MV-4-11 (cell line): ENCODE data around the gene GLIS1.

Experiments used
- DNase-seq: peaks from one replicate; lab custom pipeline; 2025; lab: John Stamatoyannopoulos, UW

The GLIS1 gene

DNA sequence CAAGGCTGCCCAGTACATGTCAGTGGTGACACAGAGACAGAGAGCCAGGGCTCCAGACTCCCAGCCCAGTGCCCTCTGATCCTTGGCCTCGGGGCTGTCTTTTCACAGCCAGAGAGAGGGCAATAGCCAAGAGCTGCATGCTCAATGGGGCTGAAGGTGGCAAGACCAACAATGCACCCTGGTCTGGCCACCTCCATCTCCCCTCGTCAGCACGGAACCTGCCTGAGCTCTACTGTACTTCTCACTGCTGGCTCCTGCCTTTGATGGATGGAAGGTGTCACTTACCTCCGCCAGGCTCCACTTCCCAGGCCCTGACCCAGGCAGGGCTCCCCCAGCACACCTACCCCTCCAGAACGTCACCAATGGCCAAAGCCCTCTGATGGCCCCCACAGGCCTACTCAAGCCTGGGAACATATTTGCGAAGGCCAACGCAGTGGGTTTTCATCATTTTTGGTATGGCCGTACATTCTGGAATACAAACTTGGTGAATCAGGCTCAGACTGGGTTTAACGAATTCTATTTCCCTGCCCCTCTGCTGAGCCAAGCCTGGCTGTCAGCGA is 191.7 kb downstream of the GLIS1 start:
- DNase-seq, result no peak

- no peak for DNase-seq
Observed at GRCh38 chr1:53546409-53547155, 192.4 kb downstream of the GLIS1 start.

DNA sequence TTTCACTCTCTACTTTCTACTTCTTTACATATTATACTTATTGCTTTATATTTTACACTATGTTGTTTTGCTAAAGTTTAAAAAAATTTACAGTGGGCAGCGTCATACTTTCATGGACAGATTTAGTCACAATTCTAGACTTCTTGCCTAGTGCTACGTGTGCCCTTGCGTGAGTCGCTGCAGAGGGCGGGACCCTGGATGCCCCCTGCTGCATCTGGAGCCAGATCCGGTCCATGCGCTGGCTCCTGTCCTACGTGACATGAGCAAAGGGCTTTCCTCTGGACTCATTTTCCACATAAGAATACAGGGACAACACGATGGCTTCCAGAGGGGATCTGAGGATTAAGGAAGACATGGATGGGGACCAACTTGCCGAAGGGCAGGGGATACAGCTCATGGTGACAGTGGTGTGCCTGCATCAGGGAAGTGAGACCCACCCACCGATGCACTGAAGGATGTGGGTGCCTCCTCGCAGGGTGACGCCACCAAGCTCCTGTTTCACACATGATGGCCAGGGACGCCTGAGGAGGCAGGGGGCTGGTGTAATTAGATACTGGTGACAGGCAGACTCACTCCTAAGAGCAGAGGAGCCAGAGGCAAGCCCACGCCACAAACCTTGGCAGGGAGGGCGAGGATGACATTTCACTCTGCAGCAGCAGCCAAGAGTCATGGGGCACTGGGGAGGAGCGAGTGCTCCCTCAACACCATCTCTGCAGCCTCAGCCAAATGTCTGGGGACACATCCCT is 193.1 kb downstream of the GLIS1 start:
- DNase-seq, result no peak

DNA sequence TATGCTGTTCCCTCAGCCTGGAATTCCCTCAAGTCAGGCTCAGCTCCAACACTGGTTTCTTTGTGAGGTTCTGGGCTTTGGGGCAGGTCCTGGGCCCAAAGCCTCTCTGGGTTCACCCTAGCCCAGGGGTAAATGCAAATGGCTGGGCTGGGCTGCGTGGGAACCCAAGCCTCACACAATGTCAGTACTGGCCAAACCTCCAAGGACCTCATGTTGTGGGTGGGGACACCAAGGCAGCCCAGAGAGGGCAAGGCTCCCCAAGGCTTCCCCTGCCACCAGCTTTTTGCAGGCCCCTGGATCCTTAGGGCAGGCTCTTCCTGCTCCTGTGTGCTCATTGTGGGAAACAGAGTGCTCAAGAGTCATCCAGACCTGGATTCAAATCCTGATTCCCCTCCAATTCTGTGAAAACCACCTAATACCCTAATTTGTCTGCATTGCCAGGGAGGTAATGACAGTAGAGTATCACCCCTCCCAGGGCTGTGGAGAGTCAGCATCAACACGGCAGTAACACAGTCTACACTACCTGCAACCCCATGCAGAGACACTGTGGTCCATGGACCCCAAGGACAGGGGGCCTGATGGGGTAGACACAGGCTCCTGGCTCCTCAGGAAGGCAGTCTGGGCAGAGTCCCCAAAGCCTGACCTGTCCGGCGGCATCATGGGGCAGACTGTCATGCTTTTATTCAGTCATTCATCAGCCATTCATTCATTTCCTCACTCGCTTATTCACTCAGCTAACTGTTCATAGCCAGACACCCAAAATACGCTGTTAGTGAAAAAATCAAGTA is 194.0 kb downstream of the GLIS1 start:
- no peak for DNase-seq

DNA sequence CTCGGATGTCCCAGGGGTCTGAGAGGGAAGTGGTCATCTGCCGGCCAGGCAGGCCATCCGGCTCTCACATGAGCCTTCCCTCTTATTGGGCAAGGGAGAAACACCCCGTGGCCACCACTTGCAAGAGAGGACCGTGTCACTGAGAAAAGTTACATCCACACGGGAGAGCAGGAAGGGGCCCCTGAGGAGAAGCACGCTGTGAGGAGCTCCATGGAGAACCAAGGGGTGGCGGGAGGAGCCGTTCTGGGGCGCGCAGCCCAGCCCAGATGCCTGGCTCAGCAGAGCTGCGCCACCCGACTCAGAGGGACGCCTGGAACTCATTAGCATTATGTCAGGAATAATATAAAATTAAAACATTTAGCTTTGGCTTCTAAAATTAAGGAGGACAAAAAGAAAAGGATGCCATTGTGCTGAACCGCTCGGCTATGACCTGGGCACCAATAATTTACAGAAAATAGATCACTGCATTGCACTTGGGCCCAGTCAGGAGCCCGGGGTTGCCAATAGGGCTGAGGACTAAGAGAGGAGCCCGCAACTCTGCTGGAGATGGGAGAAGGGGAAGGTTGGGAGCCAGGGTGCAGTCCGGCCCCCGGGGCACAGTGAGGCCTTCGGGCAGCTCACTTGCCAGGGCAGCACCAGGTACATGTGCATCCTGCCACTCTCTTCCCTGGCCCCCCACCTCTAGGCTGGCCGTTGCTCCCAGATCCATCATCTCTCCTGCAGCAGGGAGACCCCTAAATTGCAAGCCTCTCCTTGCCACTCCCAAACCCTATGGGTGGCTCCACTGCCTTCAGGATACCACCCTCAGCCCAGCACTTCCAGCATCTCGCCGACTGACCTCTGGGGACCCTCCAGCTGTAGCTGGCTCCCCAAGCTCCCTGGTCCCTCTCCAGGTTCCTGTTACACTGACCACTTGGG is 194.9 kb downstream of the GLIS1 start:
- DNase-seq, result no peak

GRCh38 chr1:53543130-53543777 is 195.7 kb downstream of the GLIS1 start:
- no peak for DNase-seq

- no peak for DNase-seq
Observed at GRCh38 chr1:53542551-53542950, 196.4 kb downstream of the GLIS1 start.

DNA sequence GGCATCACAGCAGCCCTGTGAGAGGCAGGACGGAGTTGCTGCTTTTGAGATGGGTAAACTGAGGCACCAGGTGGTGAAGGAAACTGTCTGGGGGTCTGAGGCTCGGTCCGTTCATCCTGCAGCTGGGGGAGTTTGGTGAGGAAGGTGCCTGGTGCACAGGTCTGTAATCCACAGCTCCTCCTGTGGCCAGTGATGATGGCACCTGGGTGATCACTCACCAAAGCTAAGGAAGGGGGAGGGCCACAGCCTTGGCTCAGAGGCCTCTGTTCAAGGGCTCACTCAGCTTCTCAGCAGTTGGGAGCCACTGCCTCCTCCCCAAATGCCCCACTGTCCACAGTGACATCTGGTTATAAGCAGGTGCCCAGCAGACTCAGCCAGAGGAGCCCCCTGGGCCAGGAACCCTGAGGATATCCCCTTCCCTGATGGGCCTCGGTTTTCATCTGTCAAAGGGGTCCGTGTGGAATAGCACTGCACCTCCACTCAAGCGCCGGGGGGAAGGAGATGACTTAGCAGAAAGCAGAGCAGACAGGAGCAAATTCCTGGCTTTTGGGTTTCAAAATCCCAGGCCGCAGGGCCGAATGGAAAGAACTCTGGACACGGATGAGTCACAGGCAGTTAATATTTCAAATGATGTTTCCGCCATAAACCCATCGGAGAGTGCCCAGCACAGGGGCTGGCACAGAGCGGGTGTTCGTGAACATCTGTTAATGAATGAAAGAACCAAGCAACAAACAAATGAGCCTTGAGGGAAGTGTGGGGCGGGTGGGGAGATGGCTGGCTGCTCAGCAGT is 197.0 kb downstream of the GLIS1 start:
- no peak for DNase-seq

GRCh38 chr1:53541263-53541625 is 197.7 kb downstream of the GLIS1 start:
- no peak for DNase-seq

- no peak for DNase-seq
Observed at GRCh38 chr1:53540604-53541262, 198.2 kb downstream of the GLIS1 start.

- DNase-seq, result no peak
Observed at GRCh38 chr1:53539711-53540603, 199.0 kb downstream of the GLIS1 start.

- DNase-seq, result no peak
Observed at GRCh38 chr1:53539226-53539625, 199.7 kb downstream of the GLIS1 start.

- no peak for DNase-seq
Observed at GRCh38 chr1:53536606-53537005, 202.4 kb downstream of the GLIS1 start.

DNA sequence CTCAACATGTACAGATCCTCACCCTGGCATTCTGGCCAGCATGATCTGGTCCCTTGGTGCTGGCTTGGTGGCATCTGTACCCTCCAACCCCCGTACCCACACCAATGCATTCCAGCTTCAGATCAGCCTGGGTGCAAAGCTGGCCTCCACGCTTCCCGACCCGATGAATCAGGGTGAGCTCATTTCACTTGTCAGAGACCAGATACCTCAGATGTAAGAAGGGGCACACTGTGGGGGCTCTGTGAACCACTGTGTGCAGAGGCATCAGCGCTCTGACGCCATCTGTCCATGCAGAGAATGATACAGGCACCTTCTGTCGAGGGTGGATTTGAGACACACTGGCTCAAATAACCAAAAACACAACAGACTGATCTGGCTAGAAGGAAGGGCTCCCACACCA is 203.1 kb downstream of the GLIS1 start:
- no peak for DNase-seq

DNA sequence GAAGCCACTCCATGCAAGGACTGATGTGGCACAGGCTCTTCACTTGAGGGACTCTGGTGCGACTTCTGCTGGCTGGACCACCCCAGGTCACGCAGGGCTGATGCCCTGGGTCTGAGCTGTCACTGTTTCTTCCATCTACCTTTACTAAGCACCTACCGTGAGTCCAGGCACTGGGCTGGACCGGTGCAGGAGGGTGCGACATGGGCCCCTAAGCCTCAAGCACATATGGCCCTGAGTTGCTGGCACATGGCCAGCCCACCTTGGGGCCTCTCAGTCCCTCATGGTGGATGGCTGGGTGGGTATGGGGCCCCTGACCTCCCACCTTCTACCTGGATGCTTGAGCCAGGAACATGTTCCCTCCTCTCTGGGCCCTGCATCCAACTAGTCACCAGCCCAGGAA is 203.7 kb downstream of the GLIS1 start:
- DNase-seq, result no peak

DNA sequence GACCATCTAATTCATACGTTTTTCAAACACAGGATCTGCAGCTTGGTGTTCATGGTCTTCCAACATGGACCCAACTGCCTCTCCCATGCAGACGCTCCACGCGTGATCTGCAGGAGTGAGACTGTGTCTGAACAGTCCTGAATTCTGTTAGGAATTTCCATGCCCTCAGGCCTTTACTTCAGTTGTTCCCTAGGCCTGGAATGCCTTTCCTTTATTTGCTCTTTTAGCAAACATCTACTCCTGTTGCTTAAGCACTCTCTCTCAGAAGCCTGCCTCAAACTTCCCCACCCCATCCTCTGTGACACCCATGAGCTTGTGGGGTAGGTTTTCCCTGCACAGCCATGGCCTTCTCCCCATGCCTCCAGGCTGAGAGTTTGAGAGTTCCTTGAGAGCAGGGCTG is 206.1 kb downstream of the GLIS1 start:
- no peak for DNase-seq

- no peak for DNase-seq
Observed at GRCh38 chr1:53532377-53532776, 206.6 kb downstream of the GLIS1 start.

DNA sequence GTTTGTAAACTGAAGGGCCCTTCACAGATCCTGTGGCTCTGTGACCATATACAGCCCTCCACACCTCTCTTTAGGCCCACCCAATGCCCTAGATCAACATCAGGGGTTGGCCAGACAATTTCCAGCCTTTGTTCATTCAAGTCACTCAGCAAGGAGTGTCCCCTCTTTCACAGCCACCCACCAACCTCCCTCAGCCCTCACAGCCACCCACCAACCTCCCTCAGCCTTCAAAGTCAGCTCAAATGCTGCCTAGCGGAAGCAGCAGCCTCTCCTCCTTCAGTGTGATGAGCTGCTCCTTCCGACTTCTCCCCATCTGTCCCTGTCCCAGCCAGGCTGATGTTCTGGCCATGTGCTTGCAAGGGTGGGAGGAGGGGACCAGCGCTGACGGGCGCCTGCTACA is 208.4 kb downstream of the GLIS1 start:
- no peak for DNase-seq

- no peak for DNase-seq
Observed at GRCh38 chr1:53529555-53529954, 209.4 kb downstream of the GLIS1 start.
